Panc1 (cell line): Measurements from ENCODE around the gene KCTD1. TPM values are rescaled to one million over a fixed set of nuclear protein-coding genes. Genes with fewer than 3 reads are reported as not detected.

Source experiments
- ATAC-seq: fragments of 200-7000 bp; cut with Tn5 transposase; 2 replicates; pipeline ENCODE4 v1.9.1; 2020; ENCODE audit warnings: mild to moderate bottlenecking, moderate library complexity
- BruUV-seq: library from RNA; stranded (reverse); fragments of 400-500 nt; replicated peaks from 2 replicates; lab custom pipeline; 2021; lab: Mats Ljungman, UMichigan
- CTCF ChIA-PET: fragments of 300-600 bp; sonication (Branson Sonifier 250); formaldehyde crosslinking; loops from one replicate; lab custom pipeline; 2022; ENCODE audit warnings: antibody characterized with exemption; lab: Charles Lee
- POLR2A ChIA-PET: fragments of 300-600 bp; sonication (Branson Sonifier 250); formaldehyde crosslinking; loops from one replicate; lab custom pipeline; 2022; ENCODE audit warnings: antibody characterized with exemption; lab: Charles Lee
- DNase-seq: peaks from one replicate; pipeline ENCODE4 v3.0.0-alpha.2; 2010; ENCODE audit warnings: low read depth, low spot score
- H3K27ac ChIP-seq: 2 replicates; pipeline ENCODE4 v1.5.1; 2011; ENCODE audit warnings: mild to moderate bottlenecking, low read length, inconsistent platforms
- H3K27me3 ChIP-seq: fragments of 200-500 bp; sonication (Bioruptor generic); 2 replicates; pipeline ENCODE4 v1.6.0; 2014; ENCODE audit warnings: low read length, inconsistent platforms; ENCODE audit not compliant: control insufficient read depth, insufficient read depth
- H3K36me3 ChIP-seq: fragments of 200-500 bp; sonication (Bioruptor generic); 2 replicates; pipeline ENCODE4 v1.5.1; 2014; ENCODE audit warnings: inconsistent platforms, mild to moderate bottlenecking, low read length, moderate library complexity; ENCODE audit not compliant: control insufficient read depth, insufficient read depth
- H3K4me1 ChIP-seq: 2 replicates; pipeline ENCODE4 v1.5.1; 2011; ENCODE audit warnings: inconsistent platforms, mild to moderate bottlenecking, low read length, moderate library complexity; ENCODE audit not compliant: control insufficient read depth, insufficient read depth
- H3K4me3 ChIP-seq, 2 experiments: 2 replicates each; pipeline ENCODE4 v1.5.1; 2011 to 2012; ENCODE audit warnings: low read depth in 2 of 2, low read length in 2 of 2, mild to moderate bottlenecking in 2 of 2, inconsistent platforms in 1 of 2, moderate library complexity in 1 of 2
- H3K9me3 ChIP-seq: fragments of 200-500 bp; sonication (Bioruptor generic); 2 replicates; pipeline ENCODE4 v1.5.1; 2014; ENCODE audit warnings: low read depth, mild to moderate bottlenecking, inconsistent platforms, low read length, moderate library complexity; ENCODE audit not compliant: control insufficient read depth, insufficient read depth
- CTCF ChIP-seq: fragments of 450-650 bp; IDR thresholded peaks from 2 replicates; pipeline ENCODE4 v1.5.1; 2017; ENCODE audit warnings: mild to moderate bottlenecking
- POLR2AphosphoS5 ChIP-seq: IDR thresholded peaks from 2 replicates; pipeline ENCODE4 v1.6.1; 2012; ENCODE audit warnings: mild to moderate bottlenecking, low read depth, low read length, moderate library complexity
- REST ChIP-seq, 2 experiments: IDR thresholded peaks; 2 replicates each; pipeline ENCODE4 v1.6.1; 2011 to 2012; ENCODE audit warnings: low read depth in 2 of 2, control low read depth in 1 of 2, low read length in 1 of 2, mild to moderate bottlenecking in 1 of 2, moderate library complexity in 1 of 2; ENCODE audit not compliant: insufficient read depth in 1 of 2
- SIN3A ChIP-seq: IDR thresholded peaks from 2 replicates; pipeline ENCODE4 v1.6.1; 2012; ENCODE audit warnings: low read depth, mild to moderate bottlenecking, low read length, moderate library complexity, borderline replicate concordance; ENCODE audit not compliant: insufficient read depth
- TCF7L2 ChIP-seq: IDR thresholded peaks from 2 replicates; pipeline ENCODE4 v1.6.1; 2011; ENCODE audit warnings: mild to moderate bottlenecking, low read depth, low read length, inconsistent platforms
- in situ Hi-C: cut with HindIII; loops from 2 replicates; pipeline ENCODE4 v1.10.0; 2016; ENCODE audit warnings: low sequenced_read_pairs, low pct_unique_long_range_greater_than_20kb
- intact Hi-C: fragments of 100-400 bp; cut with micrococcal nuclease; formaldehyde crosslinking; loops from one replicate; pipeline ENCODE4 v1.10.0; 2022; ENCODE audit not compliant: unreplicated experiment
- total RNA-seq: library from RNA; stranded (reverse); gene quantifications from one replicate; pipeline ENCODE4 v1.2.1, GENCODE V29; 2021; ENCODE audit not compliant: unreplicated experiment

Gene KCTD1
- total RNA-seq, 1 experiment from 2014 or later: 34.4 TPM

- in situ Hi-C loops (no loop called here), intact Hi-C loops (no loop called here)
- Histone ChIP-seq H3K36me3 (no peaks in the 10 kb centered on the region), H3K4me3 (no peak overlapping the region), H3K9me3 (no peaks in the 10 kb centered on the region), H3K27me3 (no peaks in the 10 kb centered on the region), H3K4me1 (peaks cover 18% of the 10 kb centered on the region), H3K27ac (0 out of 2 replicates have a peak overlapping the region, but pooled peaks have one; percentile 17)
- ChIA-PET CTCF (no interaction called here), POLR2A (no interaction called here)
- DNase-seq (no peak), ATAC-seq (no peak)
- BruUV-seq: no TSS peak
- no peak for TF ChIP-seq SIN3A
- no peak for TF ChIP-seq TCF7L2
- TF ChIP-seq REST (IDR thresholded peaks at IDR 0.05; ENCODE audit: insufficient read depth in 1 of 2, low read depth in 2 of 2, low read length in 1 of 2): no peak
- TF ChIP-seq CTCF: no peak
- TF ChIP-seq POLR2AphosphoS5: no peak
Measured at GRCh38 chr18:26489191-26489590, 59.2 kb downstream of the KCTD1 start.

DNA sequence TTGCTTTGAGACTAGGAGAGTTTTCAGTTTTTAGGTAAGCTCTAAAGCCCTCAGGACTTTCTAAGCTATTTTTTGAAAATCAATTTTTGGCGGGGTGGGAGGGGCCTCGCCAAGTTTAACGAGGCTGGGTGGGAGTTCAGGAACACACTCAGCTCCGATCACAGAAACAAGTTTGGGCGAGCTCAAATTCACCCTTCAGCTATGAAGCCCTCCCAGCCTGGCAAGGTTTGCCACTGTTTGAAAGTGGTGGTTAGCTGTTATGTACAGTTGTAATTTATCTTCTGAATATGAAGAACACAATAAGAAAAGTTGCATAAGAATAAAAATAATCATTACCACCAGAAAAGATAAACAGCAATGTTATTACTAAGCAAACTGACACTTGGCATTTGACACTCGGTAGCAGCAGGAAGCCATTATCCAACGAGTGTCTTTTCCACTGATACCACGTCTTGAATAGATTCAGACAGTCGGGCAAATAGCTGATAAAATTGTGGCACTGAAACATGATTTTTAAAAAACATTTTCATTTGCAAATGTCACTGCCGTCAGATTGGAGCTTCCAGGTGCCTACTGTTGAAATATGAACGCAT lies 59.8 kb downstream of the KCTD1 start:
- DNase-seq (no peak), ATAC-seq (no peak)
- Histone ChIP-seq H3K9me3 (no peaks in the 10 kb centered on the region), H3K4me1 (peaks cover 23% of the 10 kb centered on the region), H3K4me3 (no peak overlapping the region), H3K27ac (peak overlapping the region; percentile 25; the same call in 1 of the 2 replicates), H3K27me3 (no peaks in the 10 kb centered on the region), H3K36me3 (no peaks in the 10 kb centered on the region)
- CTCF ChIA-PET: no interaction called here
- POLR2A ChIA-PET: no interaction called here
- in situ Hi-C loops (no loop called here), intact Hi-C loops (no loop called here)
- TF ChIP-seq POLR2AphosphoS5: no peak
- TF ChIP-seq SIN3A: no peak
- no peak for TF ChIP-seq CTCF
- TF ChIP-seq REST (IDR thresholded peaks at IDR 0.05; ENCODE audit: insufficient read depth in 1 of 2, low read depth in 2 of 2, low read length in 1 of 2): no peak
- TF ChIP-seq TCF7L2: no peak
- BruUV-seq: no TSS peak
